ENCODE results near the gene HOMER1.
"Not testable (repeated sequence)": the region's sequence is repeated elsewhere in the genome, so short reads cannot be mapped to it uniquely, and the experiment has no call there.

The HOMER1 gene

DNA sequence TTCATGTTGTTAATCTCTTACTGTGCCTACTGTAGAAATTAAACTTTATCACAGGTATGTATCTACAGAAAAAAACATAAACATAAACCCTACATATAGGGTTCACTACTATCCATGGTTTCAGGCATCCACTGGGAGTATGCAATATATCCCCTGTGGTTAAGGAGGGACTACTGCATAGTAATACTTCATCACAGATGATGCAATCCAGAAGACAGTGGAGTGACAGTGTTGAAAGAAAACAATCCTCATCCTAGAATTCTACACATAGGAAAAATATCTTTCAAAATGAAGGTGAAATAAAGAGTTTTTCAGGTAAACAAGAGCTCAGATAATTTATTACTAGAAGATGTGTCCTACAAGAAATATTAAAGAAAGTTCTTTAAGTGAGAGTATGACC, 105.9 kb downstream of the HOMER1 start:
- no peak for DNase-seq

- no peak for DNase-seq
These were observed 106.3 kb downstream of the HOMER1 start for GRCh38 chr5:79407591-79407990.

- DNase-seq = no peak
These were observed 112.7 kb downstream of the HOMER1 start for GRCh38 chr5:79401216-79401615.

DNA sequence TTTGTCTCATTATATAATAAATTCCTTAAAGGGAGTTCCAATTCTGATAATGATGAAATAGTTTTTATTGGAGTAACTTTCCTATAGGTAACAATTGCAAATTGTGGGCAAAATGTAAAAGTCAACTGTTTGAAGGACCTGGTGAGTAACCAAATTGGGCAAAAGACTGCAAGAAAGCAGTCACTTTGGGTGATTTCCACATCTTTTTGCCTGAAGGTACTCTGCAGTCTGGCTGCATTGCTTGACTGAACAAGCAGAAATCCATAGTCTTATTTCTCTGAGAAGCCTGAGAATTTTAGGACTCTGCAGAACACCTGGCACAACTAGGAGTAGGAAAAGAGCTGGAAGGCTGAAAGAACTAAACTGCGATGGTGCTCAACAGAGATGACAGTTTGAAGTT, 114.9 kb downstream of the HOMER1 start:
- no peak for DNase-seq

- no peak for DNase-seq
These were observed 116.9 kb downstream of the HOMER1 start for GRCh38 chr5:79397080-79397479.

GRCh38 chr5:79396265-79396664, 117.7 kb downstream of the HOMER1 start:
- no peak for DNase-seq

- DNase-seq = no peak
These were observed 118.6 kb downstream of the HOMER1 start for GRCh38 chr5:79395296-79395695.

DNA sequence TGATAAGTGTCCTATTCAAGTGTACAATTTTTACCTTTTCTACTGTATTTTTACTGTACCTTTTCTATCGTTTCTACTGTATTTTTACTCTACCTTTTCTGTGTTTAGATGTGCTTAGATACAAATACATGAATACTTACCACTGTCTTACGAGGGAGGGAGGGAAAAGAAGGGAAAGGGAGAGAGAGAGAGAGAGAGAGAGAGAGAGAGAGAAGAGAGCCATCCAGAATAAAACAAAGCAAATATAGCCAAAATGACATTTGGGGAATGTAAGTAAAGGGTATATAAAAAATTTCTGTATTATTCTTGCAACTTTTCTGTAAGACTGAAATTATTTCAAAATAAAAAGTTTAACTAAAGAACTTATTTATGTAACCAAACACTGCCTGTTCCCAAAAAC, 121.2 kb downstream of the HOMER1 start:
- no peak for DNase-seq

DNA sequence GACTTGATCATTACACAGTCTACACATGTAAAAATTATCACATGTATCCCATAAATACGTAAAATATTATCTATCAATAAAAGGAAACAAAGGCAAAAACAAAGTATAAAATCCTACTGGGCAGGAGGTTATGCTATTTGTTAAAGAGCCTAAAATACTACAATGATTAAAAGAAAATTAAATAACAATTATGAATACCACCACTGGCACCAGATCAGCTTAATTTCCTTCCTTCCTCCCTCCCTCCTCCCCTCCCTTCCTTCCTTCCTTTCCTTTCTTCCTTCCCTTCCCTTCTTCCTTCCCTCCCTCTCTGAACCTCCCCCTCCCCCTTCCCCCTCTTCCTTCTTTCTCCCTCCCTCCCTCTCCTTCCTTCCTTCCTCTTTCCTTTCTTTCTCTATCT, 127.3 kb downstream of the HOMER1 start:
- no peak for DNase-seq

GRCh38 chr5:79385126-79385525, 128.8 kb downstream of the HOMER1 start:
- DNase-seq = not testable (repeated sequence)

DNA sequence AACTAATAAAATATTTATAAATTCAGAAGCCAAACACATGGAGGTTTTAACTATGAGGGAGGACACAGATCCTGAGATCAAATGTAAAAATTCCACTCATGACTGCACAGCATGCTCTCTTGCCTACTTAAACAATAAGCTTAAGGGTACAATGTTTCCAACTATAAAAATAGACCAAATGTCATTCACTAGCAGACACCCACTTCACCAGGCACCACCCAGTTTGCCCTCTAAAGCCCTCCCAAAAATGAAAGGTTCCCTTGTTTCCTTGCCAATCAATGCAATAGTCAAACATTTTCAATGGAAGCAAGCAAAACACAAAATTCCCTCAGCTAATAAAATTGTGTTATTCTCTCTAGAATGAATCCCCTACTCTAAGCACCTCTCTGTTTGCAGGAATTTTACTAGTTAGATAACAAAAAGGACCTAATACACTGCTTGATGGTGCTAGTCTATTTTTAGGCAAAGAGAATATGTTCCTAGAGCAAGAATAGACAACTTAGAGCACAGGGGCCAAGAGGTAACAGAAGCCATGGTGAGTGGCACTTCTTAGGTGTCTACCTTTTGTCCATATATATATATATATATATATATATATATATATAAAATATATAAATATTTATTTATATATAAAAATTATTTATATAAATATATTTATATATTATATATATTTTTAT, 135.3 kb downstream of the HOMER1 start:
- DNase-seq = no peak

GRCh38 chr5:79357398-79357797, 156.5 kb downstream of the HOMER1 start:
- DNase-seq = no peak

DNA sequence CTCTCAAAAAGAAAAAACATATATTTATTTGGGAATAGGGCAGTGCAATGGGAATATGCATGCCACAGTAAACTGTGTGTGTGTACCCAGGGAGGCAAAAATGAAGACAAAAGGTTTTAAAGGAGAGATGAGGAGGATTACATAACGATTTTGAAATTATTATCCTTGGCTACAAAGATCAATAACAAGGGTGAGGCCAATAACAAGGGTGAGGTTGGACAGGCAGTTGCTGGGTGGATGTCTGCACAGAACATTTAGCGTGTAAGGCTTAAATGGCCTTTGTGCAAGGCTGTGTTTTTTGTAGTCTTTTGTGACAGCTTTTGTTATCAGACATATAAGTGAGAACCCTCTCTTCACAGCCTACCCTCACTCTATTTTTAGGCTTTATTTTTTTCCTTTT, 164.1 kb downstream of the HOMER1 start:
- no peak for DNase-seq

DNA sequence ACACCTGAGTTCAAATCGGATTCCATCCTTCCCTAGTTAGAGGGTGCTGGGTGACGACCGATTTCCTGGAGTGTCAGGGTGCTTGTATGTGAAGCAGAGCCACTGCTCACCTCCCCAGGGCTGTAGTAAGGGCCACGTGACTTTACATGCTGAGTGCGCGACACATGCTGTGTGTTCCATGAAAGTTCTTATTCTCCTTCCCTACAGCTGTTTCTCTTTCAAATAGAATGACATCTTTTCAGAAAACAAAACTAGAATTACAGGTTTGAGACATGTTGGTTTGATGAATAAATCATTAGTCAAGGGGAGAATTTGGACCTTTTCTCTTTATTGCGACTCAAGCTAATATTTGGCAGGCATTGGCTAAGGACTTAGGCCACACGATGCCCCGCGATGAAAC, 164.9 kb downstream of the HOMER1 start:
- no peak for DNase-seq

- no peak for DNase-seq
These were observed 167.5 kb downstream of the HOMER1 start for GRCh38 chr5:79346420-79346824.

GRCh38 chr5:79333852-79334557, 179.9 kb downstream of the HOMER1 start:
- DNase-seq = no peak

DNA sequence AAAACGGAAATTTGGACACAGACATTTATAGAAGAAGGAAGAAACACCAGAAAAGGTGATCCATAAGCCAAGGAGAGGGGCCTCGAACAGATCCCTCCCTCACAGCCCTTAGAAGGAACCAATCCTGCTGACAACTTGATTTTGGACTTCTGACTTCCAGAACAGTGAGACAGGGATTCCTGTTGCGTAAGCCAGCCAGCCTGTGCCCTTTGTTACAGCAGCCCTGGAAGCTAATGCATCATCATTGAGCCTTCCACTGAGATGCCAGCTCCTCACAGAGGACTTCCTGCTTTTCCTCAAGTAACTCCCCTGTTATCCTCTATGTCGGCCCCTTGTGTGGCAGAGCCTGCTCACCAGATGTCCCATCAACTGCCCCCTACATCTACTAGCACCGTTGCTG, 183.9 kb downstream of the HOMER1 start:
- no peak for DNase-seq

GRCh38 chr5:79329453-79329852, 184.5 kb downstream of the HOMER1 start:
- no peak for DNase-seq

Measured in activated CD8-positive, alpha-beta memory T cell treated with anti-CD3 and anti-CD28 coated beads, Interleukin-2, amount 50 U/mL, for 48 hours (primary cell).